Measurements from ENCODE around the gene UROS.

DNA sequence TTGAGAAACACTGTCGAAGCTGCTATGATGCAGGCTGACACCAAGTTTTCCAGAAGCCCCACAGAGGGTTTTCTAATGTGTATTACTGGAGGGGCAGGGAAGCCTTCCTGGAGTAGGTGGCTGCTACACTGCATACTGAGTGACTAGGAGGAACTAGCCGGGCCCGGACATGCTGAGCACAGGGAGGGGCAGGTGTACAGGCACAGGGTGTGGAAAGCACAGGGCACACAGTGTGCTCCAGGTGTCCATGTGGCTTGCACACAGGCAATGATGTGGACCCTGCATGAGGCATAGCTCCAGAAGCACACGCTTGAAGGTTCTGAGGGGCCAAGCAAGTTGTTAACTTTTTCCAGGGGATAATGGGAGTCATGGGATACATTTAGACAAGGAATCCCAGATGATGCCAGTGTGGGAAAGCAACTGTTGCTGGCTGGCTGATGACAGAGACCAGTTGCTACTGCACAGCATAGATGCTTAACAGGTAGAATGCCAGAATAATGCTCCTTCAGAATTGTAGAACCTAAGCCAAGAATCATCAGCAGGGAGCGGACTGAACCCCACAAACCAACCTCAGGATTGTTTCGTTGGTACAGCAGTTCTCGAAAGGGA is 43.5 kb upstream of the UROS start:
- TF ChIP-seq, protein P1, sequence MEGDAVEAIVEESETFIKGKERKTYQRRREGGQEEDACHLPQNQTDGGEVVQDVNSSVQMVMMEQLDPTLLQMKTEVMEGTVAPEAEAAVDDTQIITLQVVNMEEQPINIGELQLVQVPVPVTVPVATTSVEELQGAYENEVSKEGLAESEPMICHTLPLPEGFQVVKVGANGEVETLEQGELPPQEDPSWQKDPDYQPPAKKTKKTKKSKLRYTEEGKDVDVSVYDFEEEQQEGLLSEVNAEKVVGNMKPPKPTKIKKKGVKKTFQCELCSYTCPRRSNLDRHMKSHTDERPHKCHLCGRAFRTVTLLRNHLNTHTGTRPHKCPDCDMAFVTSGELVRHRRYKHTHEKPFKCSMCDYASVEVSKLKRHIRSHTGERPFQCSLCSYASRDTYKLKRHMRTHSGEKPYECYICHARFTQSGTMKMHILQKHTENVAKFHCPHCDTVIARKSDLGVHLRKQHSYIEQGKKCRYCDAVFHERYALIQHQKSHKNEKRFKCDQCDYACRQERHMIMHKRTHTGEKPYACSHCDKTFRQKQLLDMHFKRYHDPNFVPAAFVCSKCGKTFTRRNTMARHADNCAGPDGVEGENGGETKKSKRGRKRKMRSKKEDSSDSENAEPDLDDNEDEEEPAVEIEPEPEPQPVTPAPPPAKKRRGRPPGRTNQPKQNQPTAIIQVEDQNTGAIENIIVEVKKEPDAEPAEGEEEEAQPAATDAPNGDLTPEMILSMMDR (IDR thresholded peaks at IDR 0.05; ENCODE audit: poor library complexity, severe bottlenecking) = no peak
- TF ChIP-seq EZH2 (IDR thresholded peaks at IDR 0.05; ENCODE audit: borderline replicate concordance, insufficient read depth, low read length, poor library complexity, severe bottlenecking) = no peak
- TF ChIP-seq MXI1 (conservative IDR thresholded peaks at IDR 0.05; ENCODE audit: poor library complexity, severe bottlenecking) = no peak

Data from neural cell (in vitro differentiated cells).